ENCODE results near the gene TMEM116.

Gene TMEM116

DNA sequence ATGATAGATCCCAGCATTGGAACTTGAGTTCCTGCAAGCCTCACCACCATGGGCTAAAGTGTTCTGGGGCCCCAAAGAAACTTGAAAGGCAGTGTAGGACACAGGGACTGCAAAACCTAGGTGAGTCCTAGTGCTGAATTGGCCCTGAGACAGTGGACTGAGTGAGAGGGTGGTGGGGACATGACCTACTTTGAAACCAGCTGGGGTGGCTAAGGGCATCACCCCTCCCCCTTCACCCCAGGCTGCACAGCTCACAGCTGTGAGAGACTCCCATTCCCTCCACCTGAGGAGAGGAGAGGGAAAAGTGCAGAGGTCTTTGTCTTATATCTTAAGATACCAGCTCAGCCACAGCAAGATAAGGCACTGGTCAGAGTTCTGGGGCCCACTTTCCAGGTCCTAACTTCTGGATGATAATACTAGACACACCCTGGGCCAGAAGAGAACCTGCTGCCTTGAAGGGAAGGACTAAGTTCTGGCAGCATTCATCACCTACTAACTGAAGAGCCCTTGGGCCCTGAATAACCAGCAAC, 108.5 kb downstream of the TMEM116 start:
- ChIA-PET CTCF (no interaction called here), POLR2A (interaction anchor here (1.1 kb wide), 1 partner anchor 12 kb away, joined by 3 read pairs; no protein-coding TSS in a partner anchor)
- TF ChIP-seq LEF1 (IDR thresholded peaks at IDR 0.05; ENCODE audit: borderline replicate concordance): no peak
- TF ChIP-seq, protein P1, sequence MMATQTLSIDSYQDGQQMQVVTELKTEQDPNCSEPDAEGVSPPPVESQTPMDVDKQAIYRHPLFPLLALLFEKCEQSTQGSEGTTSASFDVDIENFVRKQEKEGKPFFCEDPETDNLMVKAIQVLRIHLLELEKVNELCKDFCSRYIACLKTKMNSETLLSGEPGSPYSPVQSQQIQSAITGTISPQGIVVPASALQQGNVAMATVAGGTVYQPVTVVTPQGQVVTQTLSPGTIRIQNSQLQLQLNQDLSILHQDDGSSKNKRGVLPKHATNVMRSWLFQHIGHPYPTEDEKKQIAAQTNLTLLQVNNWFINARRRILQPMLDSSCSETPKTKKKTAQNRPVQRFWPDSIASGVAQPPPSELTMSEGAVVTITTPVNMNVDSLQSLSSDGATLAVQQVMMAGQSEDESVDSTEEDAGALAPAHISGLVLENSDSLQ (IDR thresholded peaks at IDR 0.05): no peak
- DNase-seq (ENCODE audit: extremely low spot score): no peak

DNA sequence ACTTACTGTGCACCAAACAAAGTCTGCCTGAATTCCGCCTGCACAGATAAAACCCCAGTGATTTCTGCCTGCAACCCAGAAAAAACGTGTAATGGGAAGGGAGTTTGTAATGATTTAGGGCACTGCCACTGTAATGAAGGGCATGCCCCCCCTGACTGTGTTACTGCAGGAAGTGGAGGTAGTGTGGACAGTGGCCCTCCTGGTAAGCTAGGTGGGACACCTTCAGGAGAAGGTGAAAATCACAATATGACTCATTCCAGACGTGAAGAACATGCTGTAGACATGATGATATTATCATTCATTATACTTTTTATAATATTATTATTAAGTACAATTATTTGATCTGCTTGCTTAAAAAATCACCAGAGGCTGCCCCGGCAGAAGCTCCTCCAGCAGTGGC, 111.8 kb downstream of the TMEM116 start:
- ChIA-PET CTCF (no interaction called here), POLR2A (no interaction called here)
- DNase-seq (ENCODE audit: extremely low spot score): no peak
- TF ChIP-seq ARNT (IDR thresholded peaks at IDR 0.05) (no peak), ZNF384 (IDR thresholded peaks at IDR 0.05) (no peak), ELF4 (IDR thresholded peaks at IDR 0.05) (no peak), FOXA1 (IDR thresholded peaks at IDR 0.05) (no peak), LEF1 (IDR thresholded peaks at IDR 0.05; ENCODE audit: borderline replicate concordance) (no peak), SP1 (IDR thresholded peaks at IDR 0.05) (no peak), CTBP1 (IDR thresholded peaks at IDR 0.05; ENCODE audit: borderline replicate concordance) (no peak), HDGF (IDR thresholded peaks at IDR 0.05; ENCODE audit: borderline replicate concordance) (no peak), NFRKB (IDR thresholded peaks at IDR 0.05) (no peak), BHLHE40 (IDR thresholded peaks at IDR 0.05; ENCODE audit: borderline replicate concordance) (no peak), L3MBTL2 (conservative IDR thresholded peaks at IDR 0.05) (no peak), SUZ12 (IDR thresholded peaks at IDR 0.05) (no peak), FOXK2 (IDR thresholded peaks at IDR 0.05) (no peak), FOXM1 (IDR thresholded peaks at IDR 0.05; ENCODE audit: borderline replicate concordance) (no peak), TARDBP (IDR thresholded peaks at IDR 0.05) (no peak)
- TF ChIP-seq, protein P1 (IDR thresholded peaks at IDR 0.05): no peak

DNA sequence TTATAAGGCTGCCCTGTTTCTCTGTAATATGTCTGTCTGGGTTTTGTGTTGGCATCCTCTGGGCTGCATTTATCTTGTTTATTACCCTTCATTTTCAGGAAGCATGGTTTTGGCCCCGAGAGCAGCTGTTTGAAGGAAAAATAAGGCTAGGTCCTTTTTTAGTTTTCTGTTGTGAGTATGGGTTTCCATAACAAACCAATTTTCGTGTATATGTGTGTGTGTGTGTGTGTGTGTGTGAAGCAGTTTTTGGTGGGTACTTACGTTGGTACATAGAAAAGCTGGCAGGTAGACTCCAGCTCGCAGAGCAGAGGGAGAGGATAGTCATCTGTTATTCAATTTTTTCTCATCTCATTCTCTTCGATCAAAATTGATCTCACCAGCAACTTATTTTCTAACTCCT, 118.4 kb downstream of the TMEM116 start:
- TF ChIP-seq FOXA1 (IDR thresholded peaks at IDR 0.05): no peak
- no peak for TF ChIP-seq ELF4 (IDR thresholded peaks at IDR 0.05)
- TF ChIP-seq BHLHE40 (IDR thresholded peaks at IDR 0.05; ENCODE audit: borderline replicate concordance): no peak
- TF ChIP-seq TARDBP (IDR thresholded peaks at IDR 0.05): no peak
- TF ChIP-seq CTBP1 (IDR thresholded peaks at IDR 0.05; ENCODE audit: borderline replicate concordance): no peak
- TF ChIP-seq ZNF384 (IDR thresholded peaks at IDR 0.05): no peak
- no peak for TF ChIP-seq HDGF (IDR thresholded peaks at IDR 0.05; ENCODE audit: borderline replicate concordance)
- DNase-seq (ENCODE audit: extremely low spot score): no peak
- POLR2A ChIA-PET: no interaction called here
- CTCF ChIA-PET: interaction anchor here (0.6 kb wide), 1 partner anchor 105 kb away, joined by 3 read pairs; no protein-coding TSS in a partner anchor

DNA sequence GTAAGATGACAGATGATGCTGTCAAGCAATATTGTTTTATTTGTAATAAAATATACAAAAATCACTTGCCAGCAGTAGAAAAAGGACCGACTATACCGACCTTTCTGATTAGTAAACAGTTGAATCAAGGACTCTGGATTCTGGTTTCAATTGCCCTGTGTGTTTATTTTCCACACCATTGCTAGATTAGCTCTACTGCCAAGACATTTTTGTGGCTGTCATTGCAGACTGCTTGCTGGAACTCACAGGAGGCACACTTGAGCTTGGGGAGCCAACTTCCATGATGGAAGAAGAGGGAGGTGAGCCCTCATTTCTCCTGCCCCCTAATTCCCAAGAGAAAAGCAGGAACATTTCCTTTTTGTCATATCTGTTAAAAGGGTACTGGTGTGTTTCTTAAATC, 119.7 kb downstream of the TMEM116 start:
- no peak for DNase-seq (ENCODE audit: extremely low spot score)
- TF ChIP-seq, protein P1 (IDR thresholded peaks at IDR 0.05): no peak
- TF ChIP-seq TARDBP (IDR thresholded peaks at IDR 0.05) (no peak), L3MBTL2 (conservative IDR thresholded peaks at IDR 0.05) (no peak), ARNT (IDR thresholded peaks at IDR 0.05) (no peak), CTBP1 (IDR thresholded peaks at IDR 0.05; ENCODE audit: borderline replicate concordance) (no peak)
- ChIA-PET CTCF (no interaction called here), POLR2A (no interaction called here)

DNA sequence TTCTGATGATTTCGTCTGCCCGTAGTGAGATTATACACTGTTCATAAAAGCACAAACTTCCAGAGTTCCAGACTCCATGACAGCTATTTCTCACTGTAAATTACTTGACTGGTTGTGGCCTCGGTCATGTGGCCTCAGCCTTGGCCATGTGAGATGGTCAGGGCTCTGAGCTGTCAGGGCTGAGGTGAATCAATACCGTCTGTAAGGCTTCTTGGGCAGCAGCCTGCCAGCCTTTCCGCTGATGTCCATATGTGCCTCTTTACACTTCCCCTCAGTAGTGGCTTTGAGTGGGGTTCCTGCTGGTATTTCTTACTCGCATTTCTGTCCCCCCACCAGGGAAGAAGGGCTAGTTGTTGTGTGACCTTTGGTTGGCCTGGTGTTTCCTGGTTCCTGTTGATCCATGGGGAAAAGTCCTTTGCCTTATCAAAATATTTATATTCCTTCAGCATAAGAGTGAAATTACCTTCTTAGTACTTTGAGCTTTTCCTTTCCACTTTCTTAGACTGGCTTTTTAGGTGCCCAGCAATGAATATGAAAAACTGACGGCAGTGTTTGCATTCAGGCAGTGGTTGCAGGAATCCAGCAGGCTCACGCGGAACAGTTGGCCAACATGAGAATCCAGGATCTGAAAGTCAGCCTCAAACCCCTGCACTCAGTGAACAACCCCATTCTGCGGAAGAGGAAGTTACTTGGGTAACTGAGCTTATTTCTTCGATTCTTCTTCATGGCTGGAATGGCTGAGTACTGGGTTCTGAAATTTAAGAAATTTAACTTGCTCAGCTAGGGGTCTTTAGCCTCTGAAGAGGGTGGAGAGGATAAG, 124.8 kb downstream of the TMEM116 start:
- CTCF ChIA-PET: no interaction called here
- POLR2A ChIA-PET: no interaction called here
- TF ChIP-seq SUZ12 (IDR thresholded peaks at IDR 0.05) (no peak), FOXK2 (IDR thresholded peaks at IDR 0.05) (no peak), ARNT (IDR thresholded peaks at IDR 0.05) (no peak), TARDBP (IDR thresholded peaks at IDR 0.05) (no peak), NFRKB (IDR thresholded peaks at IDR 0.05) (no peak), ZNF384 (IDR thresholded peaks at IDR 0.05) (no peak), BHLHE40 (IDR thresholded peaks at IDR 0.05; ENCODE audit: borderline replicate concordance) (no peak), ELF4 (IDR thresholded peaks at IDR 0.05) (no peak), FOXM1 (IDR thresholded peaks at IDR 0.05; ENCODE audit: borderline replicate concordance) (no peak), L3MBTL2 (conservative IDR thresholded peaks at IDR 0.05) (no peak), SP1 (IDR thresholded peaks at IDR 0.05) (no peak), HDGF (IDR thresholded peaks at IDR 0.05; ENCODE audit: borderline replicate concordance) (no peak), LEF1 (IDR thresholded peaks at IDR 0.05; ENCODE audit: borderline replicate concordance) (no peak), FOXA1 (IDR thresholded peaks at IDR 0.05) (no peak), CTBP1 (IDR thresholded peaks at IDR 0.05; ENCODE audit: borderline replicate concordance) (no peak)
- TF ChIP-seq, protein P1 (IDR thresholded peaks at IDR 0.05): no peak
- DNase-seq (ENCODE audit: extremely low spot score): no peak
